Anterior cingulate cortex (tissue), 58 donors: ENCODE results near the gene IL17B.

Experiments
- DNase-seq, 58 donors: peaks; one replicate each; lab custom pipeline; 2025; lab: John Stamatoyannopoulos, UW

IL17B gene

GRCh38 chr5:149363936-149364335, 15.2 kb downstream of the IL17B start:
- no peak for DNase-seq

- DNase-seq = no peak
These were observed 15.7 kb downstream of the IL17B start for GRCh38 chr5:149363358-149363757.

- DNase-seq = no peak
These were observed 16.6 kb downstream of the IL17B start for GRCh38 chr5:149362541-149362940.

DNA sequence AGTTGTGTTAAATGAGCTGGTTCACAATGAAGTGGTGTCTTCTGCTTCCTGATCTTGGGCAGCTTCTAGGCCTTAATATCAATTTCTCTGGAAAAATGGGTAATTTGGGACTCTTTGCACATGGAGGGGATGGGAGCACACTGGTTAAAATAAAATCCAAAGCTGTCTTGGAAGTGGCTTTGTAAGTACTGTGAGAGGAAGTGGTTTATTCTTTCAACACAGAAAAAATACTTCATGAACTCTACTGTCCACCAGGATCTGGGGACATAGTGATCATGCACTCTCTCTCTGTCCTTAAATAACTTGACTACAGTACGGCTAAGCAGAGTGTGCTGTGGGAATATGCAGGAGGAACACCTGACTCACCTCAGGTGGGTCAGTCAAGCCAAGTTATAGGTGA, 18.8 kb downstream of the IL17B start:
- DNase-seq = no peak

- DNase-seq = peak in 11 of 58 donors; percentile 11 to 44 (median 23)
These were observed 20.1 kb downstream of the IL17B start for GRCh38 chr5:149358868-149359495.

DNA sequence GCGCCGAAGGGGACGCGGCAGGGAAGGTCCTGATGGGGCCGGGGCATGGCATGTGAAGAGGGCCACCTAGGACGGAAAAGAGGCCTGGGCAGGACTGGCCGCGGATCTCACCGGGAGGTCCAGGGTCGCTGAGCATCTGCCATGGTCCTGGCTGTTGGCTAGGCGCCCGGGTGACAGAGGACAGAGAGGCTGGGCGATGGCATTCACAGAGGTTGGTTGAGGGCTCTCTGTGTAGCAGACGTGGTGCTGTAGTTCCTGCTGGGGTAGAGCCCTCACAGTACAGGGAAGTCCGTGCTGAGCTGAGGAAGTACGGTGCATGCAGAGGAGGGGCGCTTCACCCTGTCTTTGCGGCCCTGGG, 20.8 kb downstream of the IL17B start:
- peak in 31 of 58 donors; percentile 19 to 78 (median 52) for DNase-seq

GRCh38 chr5:149357370-149358293, 21.5 kb downstream of the IL17B start, which contains the start of gene PCYOX1L:
PCYOX1L (plus strand) TSS chr5:149358046; CDS start chr5:149358069, 23 bp downstream.
- peak; percentile 59 to 99 (median 95) for DNase-seq

- no peak for DNase-seq
These were observed 22.7 kb downstream of the IL17B start for GRCh38 chr5:149356391-149356790.

- no peak for DNase-seq
These were observed 23.4 kb downstream of the IL17B start for GRCh38 chr5:149355688-149356087.

DNA sequence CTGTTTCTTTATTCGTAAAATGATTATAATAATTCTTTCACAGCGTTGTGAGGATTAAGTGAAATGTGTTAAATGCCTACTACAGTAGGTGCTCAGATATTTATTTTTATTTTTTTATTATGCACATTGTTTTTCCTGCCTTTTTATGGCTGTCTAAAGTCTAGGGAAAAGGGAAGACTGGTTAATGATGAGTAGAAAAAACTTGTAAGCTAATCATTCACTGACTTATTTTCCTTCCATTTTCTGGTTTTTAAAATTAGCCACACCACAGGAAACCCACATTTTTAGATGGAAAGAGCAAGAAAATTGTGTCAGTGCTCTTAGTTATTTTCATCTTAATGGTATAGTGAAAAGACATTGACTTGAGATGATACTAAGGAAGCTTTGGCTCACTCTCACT, 25.2 kb downstream of the IL17B start:
- no peak for DNase-seq

GRCh38 chr5:149352169-149352568, 26.9 kb downstream of the IL17B start:
- no peak for DNase-seq

DNA sequence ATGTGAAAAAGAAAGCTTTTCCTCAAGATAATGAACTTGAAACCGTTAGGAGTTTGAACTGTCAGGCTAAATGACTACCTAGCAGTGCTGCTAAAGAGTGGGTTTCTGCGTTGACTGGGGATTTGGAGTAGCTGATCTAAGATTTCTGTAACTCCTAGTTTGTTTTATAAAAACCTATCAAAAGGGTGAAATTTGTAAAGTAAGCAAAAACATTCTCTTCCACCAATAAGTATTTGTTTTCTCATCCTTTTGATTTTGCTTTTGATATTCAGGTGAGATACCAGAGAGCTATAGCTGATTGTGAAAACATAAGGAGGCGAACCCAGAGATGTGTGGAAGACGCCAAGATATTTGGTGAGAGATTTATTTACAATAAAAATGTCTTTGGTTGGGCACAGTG, 29.7 kb downstream of the IL17B start:
- DNase-seq = no peak

GRCh38 chr5:149348518-149348917, 30.6 kb downstream of the IL17B start:
- DNase-seq = no peak

GRCh38 chr5:149345892-149346222, 33.2 kb downstream of the IL17B start:
- DNase-seq = peak in 1 of 58 donors; percentile 26

GRCh38 chr5:149345147-149345891, 33.8 kb downstream of the IL17B start, which contains the start of gene GRPEL2:
GRPEL2 (plus strand) TSS chr5:149345499; CDS start chr5:149345540, 41 bp downstream.
- peak; percentile 75 to 98 (median 93) for DNase-seq

GRCh38 chr5:149344151-149344550, 34.9 kb downstream of the IL17B start:
- DNase-seq = no peak

GRCh38 chr5:149341876-149342275, 37.2 kb downstream of the IL17B start:
- no peak for DNase-seq

DNA sequence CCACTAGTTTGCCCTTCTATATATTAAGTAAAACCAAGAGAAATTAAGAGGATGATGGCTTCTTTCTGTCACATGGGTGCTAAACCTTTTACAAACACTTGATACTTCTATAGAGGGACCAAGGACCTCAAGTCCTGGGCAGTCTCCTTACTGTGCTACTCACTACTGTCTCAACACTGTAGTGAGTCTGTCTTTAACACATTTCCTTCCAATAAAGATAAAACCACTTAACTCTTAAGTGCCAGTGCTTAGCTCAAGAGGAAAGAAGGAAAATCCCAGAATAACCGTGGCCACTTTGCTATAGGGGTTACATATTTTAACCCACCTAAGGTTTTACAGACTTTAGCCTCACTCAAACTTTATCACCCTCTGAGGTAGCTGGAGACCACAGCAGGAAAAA, 38.2 kb downstream of the IL17B start:
- DNase-seq = no peak

DNA sequence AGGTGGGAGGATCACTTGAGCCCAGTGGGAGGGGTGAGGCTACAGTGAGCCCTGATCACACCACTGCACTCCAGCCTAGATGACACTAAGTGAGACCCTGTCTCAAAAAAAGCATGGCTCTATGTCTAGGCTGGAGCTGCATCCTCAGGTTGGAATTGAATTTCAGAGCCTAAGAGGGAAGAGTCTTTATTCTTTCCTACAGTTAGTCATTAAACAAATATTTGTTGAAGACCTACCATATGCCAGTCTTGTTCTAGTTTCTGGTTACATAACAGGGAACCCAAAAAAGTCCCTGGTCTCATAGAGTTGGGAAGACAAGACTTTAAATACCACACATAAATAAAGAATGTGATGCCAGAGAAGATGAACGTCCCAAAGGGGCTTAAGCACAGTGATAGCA, 40.7 kb downstream of the IL17B start:
- DNase-seq = no peak

- no peak for DNase-seq
These were observed 41.4 kb downstream of the IL17B start for GRCh38 chr5:149337736-149338135.
